Memory B cell (primary cell): ENCODE data around the gene PARD6B.
"Not testable (repeated sequence)": the region's sequence is repeated elsewhere in the genome, so short reads cannot be mapped to it uniquely, and the experiment has no call there.

Experiments
- ATAC-seq: fragments of 150-1000 bp; cut with Tn5 transposase; 2 replicates; pipeline ENCODE4 v1.10.0; 2021; ENCODE audit warnings: low read depth, mild to moderate bottlenecking, moderate library complexity
- DNase-seq, 2 donors: peaks; one replicate each; pipeline ENCODE4 v3.0.0; 2022; ENCODE audit warnings: low spot score in 2 of 2
- H3K27ac Mint-ChIP-seq: one replicate; pipeline ENCODE4 v1.8.0; 2022; ENCODE audit warnings: mild to moderate bottlenecking, moderate library complexity, mixed read lengths
- H3K27me3 Mint-ChIP-seq: one replicate; pipeline ENCODE4 v1.8.0; 2022; ENCODE audit warnings: mixed read lengths
- H3K36me3 Mint-ChIP-seq: one replicate; pipeline ENCODE4 v1.8.0; 2022; ENCODE audit warnings: mild to moderate bottlenecking, mixed read lengths
- H3K4me1 Mint-ChIP-seq: one replicate; pipeline ENCODE4 v1.8.0; 2022; ENCODE audit warnings: mixed read lengths
- H3K4me3 Mint-ChIP-seq: one replicate; pipeline ENCODE4 v1.8.0; 2022; ENCODE audit warnings: mild to moderate bottlenecking, moderate library complexity, mixed read lengths
- H3K9me3 Mint-ChIP-seq: one replicate; pipeline ENCODE4 v1.8.0; 2022; ENCODE audit warnings: mixed read lengths

PARD6B gene

GRCh38 chr20:50694379-50695134 is 36.8 kb upstream of the PARD6B start:
- H3K4me1 Mint-ChIP-seq: peaks cover 9% of the 10 kb centered on the region
- peaks cover 26% of the 10 kb centered on the region for H3K27me3 Mint-ChIP-seq
- no peak for DNase-seq
- no peak overlapping the region for H3K4me3 Mint-ChIP-seq
- ATAC-seq: no peak
- no peak overlapping the region for H3K27ac Mint-ChIP-seq
- H3K9me3 Mint-ChIP-seq: no peaks in the 10 kb centered on the region
- H3K36me3 Mint-ChIP-seq: peaks cover 2% of the 10 kb centered on the region

DNA sequence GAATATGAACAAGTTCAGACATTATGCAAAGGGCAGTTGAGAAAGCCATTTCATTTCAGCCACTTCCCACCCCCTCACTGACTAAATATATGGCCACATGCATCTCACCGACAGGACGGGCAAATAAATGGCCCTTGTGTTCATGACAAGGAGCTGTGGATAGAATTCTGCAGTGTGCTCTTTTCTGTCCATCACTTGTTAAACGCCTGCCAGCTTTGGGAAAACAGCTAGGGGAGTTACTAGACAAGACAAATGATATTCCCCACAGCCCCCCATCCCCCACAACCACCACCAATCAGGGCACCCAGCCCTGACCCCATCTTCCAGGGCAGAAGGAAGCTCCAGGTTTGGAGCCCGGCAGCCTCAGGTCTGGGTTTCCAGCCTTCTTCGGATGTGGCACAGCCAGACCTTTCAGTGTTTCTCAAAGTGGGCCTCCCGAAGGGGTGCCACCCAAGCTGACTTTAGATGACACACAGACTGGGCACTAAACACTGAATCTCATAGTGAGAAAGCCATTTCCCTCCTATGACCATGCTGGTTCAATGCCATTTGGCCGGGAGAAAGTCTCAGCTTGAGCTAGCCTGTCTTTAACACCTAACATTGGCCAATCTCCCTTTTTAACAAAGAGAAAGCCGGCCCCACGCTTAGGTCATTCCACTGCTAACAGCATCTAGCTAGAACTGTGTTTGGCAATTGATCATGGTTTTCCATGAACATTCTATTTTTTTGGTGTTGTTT is 36.1 kb upstream of the PARD6B start:
- no peak for DNase-seq
- H3K36me3 Mint-ChIP-seq: peaks cover 2% of the 10 kb centered on the region
- H3K27ac Mint-ChIP-seq: no peak overlapping the region
- ATAC-seq: no peak
- peaks cover 9% of the 10 kb centered on the region for H3K4me1 Mint-ChIP-seq
- no peak overlapping the region for H3K4me3 Mint-ChIP-seq
- peaks cover 25% of the 10 kb centered on the region for H3K27me3 Mint-ChIP-seq
- no peaks in the 10 kb centered on the region for H3K9me3 Mint-ChIP-seq

GRCh38 chr20:50698255-50698654 is 33.1 kb upstream of the PARD6B start:
- ATAC-seq, H3K9me3 Mint-ChIP-seq, DNase-seq, H3K4me1 Mint-ChIP-seq, H3K36me3 Mint-ChIP-seq, H3K27ac Mint-ChIP-seq, H3K4me3 Mint-ChIP-seq: not testable (repeated sequence)
- H3K27me3 Mint-ChIP-seq: peaks cover 11% of the 10 kb centered on the region

GRCh38 chr20:50699688-50700087 is 31.7 kb upstream of the PARD6B start:
- ATAC-seq: no peak
- H3K36me3 Mint-ChIP-seq: no peaks in the 10 kb centered on the region

DNA sequence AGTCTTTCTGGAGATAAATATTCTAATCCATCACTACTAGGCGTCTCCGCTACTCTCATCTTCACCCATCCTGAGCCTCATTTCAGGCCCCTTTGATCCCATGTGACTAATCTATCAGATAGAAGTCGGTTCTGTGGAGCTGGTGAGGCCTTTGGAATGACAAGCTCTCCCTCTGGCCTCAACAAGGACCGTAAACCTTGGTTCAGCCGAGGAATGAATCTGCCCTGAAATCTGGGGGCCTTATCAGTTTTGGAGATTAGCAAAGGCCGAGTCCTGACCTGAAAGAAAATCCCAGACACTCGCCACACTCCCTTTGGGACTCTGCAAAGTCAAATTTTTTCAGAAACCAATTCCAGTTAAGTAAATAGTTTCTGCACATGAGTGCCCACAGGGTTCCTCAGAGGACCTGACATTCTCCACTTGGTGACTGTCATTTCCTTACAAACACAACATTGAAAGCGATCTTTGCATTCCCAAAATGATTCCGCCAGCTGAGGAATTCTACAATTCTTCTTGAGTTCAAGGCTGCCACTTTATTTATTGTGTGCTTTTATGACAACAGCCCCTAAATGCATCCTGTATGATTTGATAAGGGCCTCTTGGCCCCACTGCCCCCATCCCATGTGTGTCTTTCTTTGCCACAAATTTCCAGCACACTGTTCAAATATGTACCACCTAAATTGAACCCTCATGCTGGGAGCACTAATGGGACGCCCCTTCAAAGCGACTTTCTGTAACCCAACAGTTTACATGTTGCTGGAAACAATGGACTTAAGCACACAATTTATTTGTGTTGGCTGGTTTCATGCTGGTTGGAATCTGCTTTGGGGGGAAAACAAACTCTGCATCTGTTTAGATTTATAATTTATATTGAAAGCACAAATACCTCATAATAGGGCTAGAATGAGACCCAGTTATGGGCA is 30.1 kb upstream of the PARD6B start:
- Mint-ChIP-seq H3K27ac (no peak overlapping the region), H3K4me1 (no peaks in the 10 kb centered on the region), H3K27me3 (peaks cover 19% of the 10 kb centered on the region), H3K4me3 (no peak overlapping the region), H3K36me3 (no peaks in the 10 kb centered on the region), H3K9me3 (no peaks in the 10 kb centered on the region)
- DNase-seq (no peak), ATAC-seq (no peak)

More at GRCh38 chr20:50699688-50700087, 31.7 kb upstream of the PARD6B start:
- H3K4me1 Mint-ChIP-seq: no peaks in the 10 kb centered on the region
- no peak overlapping the region for H3K27ac Mint-ChIP-seq
- no peak for DNase-seq
- H3K9me3 Mint-ChIP-seq: no peaks in the 10 kb centered on the region
- no peak overlapping the region for H3K4me3 Mint-ChIP-seq
- peaks cover 15% of the 10 kb centered on the region for H3K27me3 Mint-ChIP-seq

- not testable (repeated sequence) for H3K9me3 Mint-ChIP-seq, ATAC-seq, H3K36me3 Mint-ChIP-seq, DNase-seq, H3K4me3 Mint-ChIP-seq, H3K4me1 Mint-ChIP-seq, H3K27ac Mint-ChIP-seq
- peaks cover 18% of the 10 kb centered on the region for H3K27me3 Mint-ChIP-seq
Measured at GRCh38 chr20:50703651-50704438, 27.5 kb upstream of the PARD6B start.

DNA sequence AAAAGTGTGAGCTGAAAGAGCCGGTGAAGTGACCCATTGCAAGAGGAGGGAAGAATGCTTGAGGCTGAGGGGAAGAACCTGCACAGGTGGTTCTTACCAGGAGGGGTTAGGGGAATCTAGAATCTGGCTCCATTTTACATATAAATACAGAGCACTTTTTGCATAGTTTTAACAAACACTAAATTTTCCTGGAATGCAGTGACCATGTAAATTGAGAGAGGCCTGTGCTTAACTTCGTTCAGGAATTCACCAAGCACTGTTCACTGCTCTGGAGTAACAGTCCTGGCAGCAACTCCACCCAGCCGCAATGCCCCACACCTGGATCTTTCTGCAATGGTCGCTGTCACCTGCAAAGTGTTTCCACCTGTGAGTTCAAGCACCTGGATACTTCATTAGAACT is 26.9 kb upstream of the PARD6B start:
- no peak for DNase-seq
- Mint-ChIP-seq H3K36me3 (no peaks in the 10 kb centered on the region), H3K9me3 (no peaks in the 10 kb centered on the region), H3K27ac (no peak overlapping the region), H3K4me3 (no peak overlapping the region), H3K4me1 (no peaks in the 10 kb centered on the region), H3K27me3 (peaks cover 20% of the 10 kb centered on the region)
- no peak for ATAC-seq

DNA sequence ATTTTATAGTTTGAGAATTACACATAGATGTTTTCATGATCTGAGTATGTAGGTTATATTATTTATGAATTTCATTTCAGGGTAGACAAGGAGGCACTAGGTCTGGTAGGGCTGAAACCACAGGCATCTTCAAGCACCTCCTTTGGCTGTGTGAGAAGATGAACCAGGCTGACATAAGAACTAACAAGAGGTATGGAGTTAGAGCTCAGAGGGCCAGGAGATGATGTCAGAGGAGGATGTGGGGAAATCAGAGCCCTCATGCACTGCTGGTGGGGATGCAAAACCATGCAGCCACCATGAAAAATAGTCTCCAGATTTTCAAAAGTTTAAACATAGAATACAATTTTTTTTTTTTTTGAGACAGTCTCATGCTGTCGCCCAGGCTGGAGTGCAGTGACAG is 26.4 kb upstream of the PARD6B start:
- no peaks in the 10 kb centered on the region for H3K4me1 Mint-ChIP-seq
- no peak for ATAC-seq

GRCh38 chr20:50708845-50709635 is 22.3 kb upstream of the PARD6B start:
- no peaks in the 10 kb centered on the region for H3K4me1 Mint-ChIP-seq
- no peaks in the 10 kb centered on the region for H3K9me3 Mint-ChIP-seq
- H3K4me3 Mint-ChIP-seq: no peak overlapping the region
- H3K36me3 Mint-ChIP-seq: no peaks in the 10 kb centered on the region
- ATAC-seq (no peak), DNase-seq (no peak)
- peaks cover 26% of the 10 kb centered on the region for H3K27me3 Mint-ChIP-seq
- H3K27ac Mint-ChIP-seq: no peak overlapping the region

More for the DNA sequence above, 26.4 kb upstream of the PARD6B start:
- Mint-ChIP-seq H3K4me3 (no peak overlapping the region), H3K27ac (no peak overlapping the region), H3K36me3 (no peaks in the 10 kb centered on the region), H3K27me3 (peaks cover 20% of the 10 kb centered on the region), H3K9me3 (no peaks in the 10 kb centered on the region)
- no peak for DNase-seq

- Mint-ChIP-seq H3K27me3 (peaks cover 28% of the 10 kb centered on the region), H3K4me3 (no peak overlapping the region), H3K9me3 (no peaks in the 10 kb centered on the region), H3K4me1 (no peaks in the 10 kb centered on the region), H3K36me3 (no peaks in the 10 kb centered on the region), H3K27ac (no peak overlapping the region)
- no peak for ATAC-seq
- DNase-seq: no peak
Measured at GRCh38 chr20:50709636-50709973, 21.8 kb upstream of the PARD6B start.

GRCh38 chr20:50710492-50711063 is 20.8 kb upstream of the PARD6B start:
- ATAC-seq (no peak), DNase-seq (no peak)
- H3K36me3 Mint-ChIP-seq: no peaks in the 10 kb centered on the region
- H3K9me3 Mint-ChIP-seq: no peaks in the 10 kb centered on the region
- no peaks in the 10 kb centered on the region for H3K4me1 Mint-ChIP-seq
- peaks cover 25% of the 10 kb centered on the region for H3K27me3 Mint-ChIP-seq
- no peak overlapping the region for H3K27ac Mint-ChIP-seq
- H3K4me3 Mint-ChIP-seq: no peak overlapping the region

GRCh38 chr20:50711113-50711825 is 20.1 kb upstream of the PARD6B start:
- H3K9me3 Mint-ChIP-seq: no peaks in the 10 kb centered on the region
- H3K36me3 Mint-ChIP-seq: no peaks in the 10 kb centered on the region
- no peak for ATAC-seq
- no peak overlapping the region for H3K27ac Mint-ChIP-seq
- no peak overlapping the region for H3K4me3 Mint-ChIP-seq
- H3K27me3 Mint-ChIP-seq: peaks cover 21% of the 10 kb centered on the region
- no peaks in the 10 kb centered on the region for H3K4me1 Mint-ChIP-seq
- DNase-seq: no peak
